Neutrophil (primary cell): ENCODE measurements around the gene TPST2.

Experiments used
- H3K27ac ChIP-seq: fragments of 200-600 bp; sonication (generic); 2 replicates; pipeline ENCODE4 v1.5.1; 2016; ENCODE audit warnings: mild to moderate bottlenecking, moderate library complexity
- H3K27me3 ChIP-seq: fragments of 200-600 bp; sonication (generic); 2 replicates; pipeline ENCODE4 v1.6.0; 2016; ENCODE audit warnings: mild to moderate bottlenecking
- H3K36me3 ChIP-seq: fragments of 200-600 bp; sonication (generic); 2 replicates; pipeline ENCODE4 v1.5.1; 2017
- H3K4me1 ChIP-seq, 2 experiments: fragments of 200-600 bp in 1 of 2; sonication (generic) in 1 of 2; 1 replicate in 1 of 2; 2 replicates in 1 of 2; pipeline versions ENCODE4 v1.5.1 to v1.6.1; 2013 to 2016; ENCODE audit warnings: low read depth in 1 of 2, low read length in 1 of 2, mild to moderate bottlenecking in 1 of 2, moderate library complexity in 1 of 2; ENCODE audit not compliant: control insufficient read depth in 1 of 2, insufficient read depth in 1 of 2
- H3K4me3 ChIP-seq, 2 experiments: fragments of 200-600 bp in 1 of 2; sonication (generic) in 1 of 2; 1 replicate in 1 of 2; 2 replicates in 1 of 2; pipeline ENCODE4 v1.5.1; 2013 to 2016; ENCODE audit warnings: low read depth in 1 of 2, low read length in 1 of 2, mild to moderate bottlenecking in 1 of 2, moderate library complexity in 1 of 2
- H3K9me3 ChIP-seq: fragments of 200-600 bp; sonication (generic); 2 replicates; pipeline ENCODE4 v1.5.1; 2016
- CTCF ChIP-seq: fragments of 200-600 bp; sonication (generic); IDR thresholded peaks from 2 replicates; pipeline ENCODE4 v1.5.1; 2016; ENCODE audit warnings: antibody characterized with exemption

Gene TPST2

GRCh38 chr22:26602127-26602526 lies 12.2 kb upstream of the TPST2 start:
- Histone ChIP-seq H3K9me3 (no peaks in the 10 kb centered on the region), H3K27me3 (no peaks in the 10 kb centered on the region), H3K4me3 (no peak overlapping the region), H3K27ac (no peak overlapping the region), H3K4me1 (no peaks in the 10 kb centered on the region), H3K36me3 (no peaks in the 10 kb centered on the region)
- no peak for TF ChIP-seq CTCF

GRCh38 chr22:26601726-26602125 lies 11.8 kb upstream of the TPST2 start:
- Histone ChIP-seq H3K4me1 (no peaks in the 10 kb centered on the region), H3K36me3 (no peaks in the 10 kb centered on the region), H3K9me3 (no peaks in the 10 kb centered on the region), H3K27ac (no peak overlapping the region), H3K4me3 (no peak overlapping the region), H3K27me3 (no peaks in the 10 kb centered on the region)
- no peak for TF ChIP-seq CTCF

- no peaks in the 10 kb centered on the region for H3K4me1 ChIP-seq
- H3K9me3 ChIP-seq = no peaks in the 10 kb centered on the region
- no peaks in the 10 kb centered on the region for H3K27me3 ChIP-seq
- H3K4me3 ChIP-seq = no peak overlapping the region
- TF ChIP-seq CTCF = no peak
- H3K36me3 ChIP-seq = no peaks in the 10 kb centered on the region
- H3K27ac ChIP-seq = no peak overlapping the region
Observed at GRCh38 chr22:26599505-26599904, 9.6 kb upstream of the TPST2 start.

GRCh38 chr22:26597480-26597879 lies 7.5 kb upstream of the TPST2 start:
- H3K36me3 ChIP-seq = no peaks in the 10 kb centered on the region
- no peak overlapping the region for H3K27ac ChIP-seq
- no peak overlapping the region for H3K4me3 ChIP-seq
- no peaks in the 10 kb centered on the region for H3K27me3 ChIP-seq
- TF ChIP-seq CTCF = no peak
- H3K9me3 ChIP-seq = no peaks in the 10 kb centered on the region
- H3K4me1 ChIP-seq = peaks cover 12 to 15% of the 10 kb centered on the region in 2 experiments

- no peaks in the 10 kb centered on the region for H3K36me3 ChIP-seq
- no peak overlapping the region for H3K27ac ChIP-seq
- no peaks in the 10 kb centered on the region for H3K27me3 ChIP-seq
- TF ChIP-seq CTCF = no peak
- no peak overlapping the region for H3K4me3 ChIP-seq
- H3K4me1 ChIP-seq = peaks cover 16 to 20% of the 10 kb centered on the region in 2 experiments
- no peaks in the 10 kb centered on the region for H3K9me3 ChIP-seq
Observed at GRCh38 chr22:26597026-26597425, 7.1 kb upstream of the TPST2 start.

- Histone ChIP-seq H3K27me3 (no peaks in the 10 kb centered on the region), H3K27ac (peak overlapping the region; percentile 81), H3K36me3 (no peaks in the 10 kb centered on the region), H3K9me3 (no peaks in the 10 kb centered on the region), H3K4me1 (peaks cover 40 to 45% of the 10 kb centered on the region in 2 experiments), H3K4me3 (no peak overlapping the region)
- no peak for TF ChIP-seq CTCF
Observed at GRCh38 chr22:26593763-26594162, 3.8 kb upstream of the TPST2 start.
